PC-3 (cell line): ENCODE results near the gene TJP3. TPM values are rescaled to one million over a fixed set of nuclear protein-coding genes. Genes with fewer than 3 reads are reported as not detected.

Source experiments
- ATAC-seq: fragments of 200-7000 bp; cut with Tn5 transposase; 2 replicates; pipeline ENCODE4 v1.9.1; 2020; ENCODE audit warnings: mild to moderate bottlenecking, moderate library complexity
- BruUV-seq: library from RNA; stranded (reverse); fragments of 400-500 nt; replicated peaks from 2 replicates; lab custom pipeline; 2021; lab: Mats Ljungman, UMichigan
- CTCF ChIA-PET: fragments of 300-600 bp; sonication (Branson Sonifier 250); formaldehyde crosslinking; loops from one replicate; lab custom pipeline; 2022; ENCODE audit warnings: antibody characterized with exemption; lab: Charles Lee
- POLR2A ChIA-PET: fragments of 300-600 bp; sonication (Branson Sonifier 250); formaldehyde crosslinking; loops from one replicate; lab custom pipeline; 2022; ENCODE audit warnings: antibody characterized with exemption; ENCODE audit not compliant: unreplicated experiment; lab: Charles Lee
- DNase-seq: peaks from one replicate; pipeline ENCODE4 v3.0.0-alpha.2; 2015
- H2AFZ ChIP-seq: fragments of 300-600 bp; sonication (generic); 2 replicates; pipeline ENCODE4 v1.6.0; 2016; ENCODE audit warnings: antibody characterized with exemption, low read length
- H3F3A ChIP-seq: fragments of 300-600 bp; sonication (generic); one replicate; pipeline ENCODE4 v1.6.0; 2017; ENCODE audit warnings: antibody characterized with exemption, low read length, control low read depth, mild to moderate bottlenecking; ENCODE audit not compliant: unreplicated experiment
- H3K27ac ChIP-seq: fragments of 300-600 bp; sonication (generic); 2 replicates; pipeline ENCODE4 v1.5.1; 2016; ENCODE audit warnings: mild to moderate bottlenecking, low read length
- H3K27me3 ChIP-seq: fragments of 300-600 bp; sonication (generic); 2 replicates; pipeline ENCODE4 v1.6.1; 2016; ENCODE audit warnings: low read length, mixed read lengths
- H3K36me3 ChIP-seq: fragments of 300-600 bp; sonication (generic); 2 replicates; pipeline ENCODE4 v1.6.1; 2016; ENCODE audit warnings: low read depth, mixed run types, low read length, mixed read lengths
- H3K4me1 ChIP-seq: fragments of 300-600 bp; sonication (generic); 2 replicates; pipeline ENCODE4 v1.5.1; 2016; ENCODE audit warnings: low read length; ENCODE audit not compliant: insufficient read depth
- H3K4me2 ChIP-seq: fragments of 300-600 bp; sonication (generic); 2 replicates; pipeline ENCODE4 v1.6.0; 2016; ENCODE audit warnings: low read length
- H3K4me3 ChIP-seq: fragments of 300-600 bp; sonication (generic); 2 replicates; pipeline ENCODE4 v1.5.1; 2016; ENCODE audit warnings: mild to moderate bottlenecking, low read length, mixed read lengths
- H3K79me2 ChIP-seq: fragments of 300-600 bp; sonication (generic); 2 replicates; pipeline ENCODE4 v1.6.1; 2017; ENCODE audit warnings: low read length, mixed read lengths
- H3K9ac ChIP-seq: fragments of 300-600 bp; sonication (generic); 2 replicates; pipeline ENCODE4 v1.6.0; 2016; ENCODE audit warnings: mild to moderate bottlenecking, low read length
- H3K9me2 ChIP-seq: fragments of 300-600 bp; sonication (generic); replicated peaks from 2 replicates; pipeline ENCODE4 v1.6.1; 2016; ENCODE audit warnings: mixed run types, low read length, mixed read lengths
- H3K9me3 ChIP-seq: fragments of 300-600 bp; sonication (generic); 2 replicates; pipeline ENCODE4 v1.6.1; 2016; ENCODE audit warnings: low read length, mixed read lengths
- H4K20me1 ChIP-seq: fragments of 300-600 bp; sonication (generic); 2 replicates; pipeline ENCODE4 v1.6.1; 2016; ENCODE audit warnings: low read length, mixed read lengths
- EZH2 ChIP-seq: fragments of 300-600 bp; sonication (generic); IDR thresholded peaks from one replicate; pipeline ENCODE4 v1.6.1; 2017; ENCODE audit warnings: antibody characterized with exemption, mild to moderate bottlenecking, low read length; ENCODE audit not compliant: unreplicated experiment
- EZH2phosphoT487 ChIP-seq: fragments of 300-600 bp; sonication (generic); IDR thresholded peaks from 2 replicates; pipeline ENCODE4 v1.6.1; 2018; ENCODE audit warnings: mild to moderate bottlenecking, antibody characterized with exemption, low read length, borderline replicate concordance
- intact Hi-C: fragments of 100-400 bp; cut with micrococcal nuclease; formaldehyde crosslinking; loops from 2 replicates; pipeline ENCODE4 v1.9.0; 2023
- total RNA-seq: library from RNA; depleted of rRNA; stranded (reverse); fragments of >200 nt; gene quantifications from 2 replicates; pipeline ENCODE4 v1.2.3, GENCODE V29; 2014
- TF ChIP-seq, protein P1 (sequence below): fragments of 300-600 bp; sonication (generic); conservative IDR thresholded peaks from 2 replicates; pipeline ENCODE4 v1.5.1; 2017; ENCODE audit warnings: antibody characterized with exemption, low read depth, mild to moderate bottlenecking, low read length

Gene TJP3
- total RNA-seq, 1 experiment from 2014 or later: 11.7 TPM

DNA sequence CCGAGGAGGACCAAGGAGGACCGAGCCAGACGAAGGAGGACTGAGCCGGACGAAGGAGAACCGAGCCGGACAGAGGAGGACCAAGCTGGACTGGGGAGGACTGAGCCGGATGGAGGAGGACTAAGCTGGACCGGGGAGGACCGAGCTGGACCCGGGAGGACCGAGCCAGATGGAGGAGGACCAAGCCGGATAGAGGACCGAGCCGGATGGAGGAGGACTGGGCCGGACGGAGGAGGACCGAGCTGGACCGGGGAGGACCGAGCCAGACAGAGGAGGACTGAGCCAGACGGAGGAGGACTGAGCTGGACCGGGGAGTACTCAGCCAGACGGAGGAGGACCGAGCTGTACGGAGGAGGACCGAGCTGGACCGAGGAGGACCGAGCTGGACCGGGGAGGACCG, 11.1 kb upstream of the TJP3 start:
- intact Hi-C loops: no loop called here
- BruUV-seq: no TSS peak
- Histone ChIP-seq H3K9me2 (no peaks in the 10 kb centered on the region), H3K9me3 (no peaks in the 10 kb centered on the region), H3K36me3 (no peaks in the 10 kb centered on the region), H3K79me2 (peaks cover 44% of the 10 kb centered on the region), H2AFZ (no peak overlapping the region), H3K4me1 (no peaks in the 10 kb centered on the region), H4K20me1 (no peaks in the 10 kb centered on the region), H3K27me3 (no peaks in the 10 kb centered on the region), H3F3A (no peaks in the 10 kb centered on the region), H3K9ac (no peak overlapping the region), H3K4me3 (no peak overlapping the region), H3K4me2 (no peak overlapping the region), H3K27ac (no peak overlapping the region)
- ATAC-seq (no peak), DNase-seq (no peak)
- ChIA-PET POLR2A (no interaction called here), CTCF (no interaction called here)
- TF ChIP-seq, protein P1, sequence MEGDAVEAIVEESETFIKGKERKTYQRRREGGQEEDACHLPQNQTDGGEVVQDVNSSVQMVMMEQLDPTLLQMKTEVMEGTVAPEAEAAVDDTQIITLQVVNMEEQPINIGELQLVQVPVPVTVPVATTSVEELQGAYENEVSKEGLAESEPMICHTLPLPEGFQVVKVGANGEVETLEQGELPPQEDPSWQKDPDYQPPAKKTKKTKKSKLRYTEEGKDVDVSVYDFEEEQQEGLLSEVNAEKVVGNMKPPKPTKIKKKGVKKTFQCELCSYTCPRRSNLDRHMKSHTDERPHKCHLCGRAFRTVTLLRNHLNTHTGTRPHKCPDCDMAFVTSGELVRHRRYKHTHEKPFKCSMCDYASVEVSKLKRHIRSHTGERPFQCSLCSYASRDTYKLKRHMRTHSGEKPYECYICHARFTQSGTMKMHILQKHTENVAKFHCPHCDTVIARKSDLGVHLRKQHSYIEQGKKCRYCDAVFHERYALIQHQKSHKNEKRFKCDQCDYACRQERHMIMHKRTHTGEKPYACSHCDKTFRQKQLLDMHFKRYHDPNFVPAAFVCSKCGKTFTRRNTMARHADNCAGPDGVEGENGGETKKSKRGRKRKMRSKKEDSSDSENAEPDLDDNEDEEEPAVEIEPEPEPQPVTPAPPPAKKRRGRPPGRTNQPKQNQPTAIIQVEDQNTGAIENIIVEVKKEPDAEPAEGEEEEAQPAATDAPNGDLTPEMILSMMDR: no peak
- TF ChIP-seq EZH2phosphoT487 (no peak), EZH2 (no peak)

DNA sequence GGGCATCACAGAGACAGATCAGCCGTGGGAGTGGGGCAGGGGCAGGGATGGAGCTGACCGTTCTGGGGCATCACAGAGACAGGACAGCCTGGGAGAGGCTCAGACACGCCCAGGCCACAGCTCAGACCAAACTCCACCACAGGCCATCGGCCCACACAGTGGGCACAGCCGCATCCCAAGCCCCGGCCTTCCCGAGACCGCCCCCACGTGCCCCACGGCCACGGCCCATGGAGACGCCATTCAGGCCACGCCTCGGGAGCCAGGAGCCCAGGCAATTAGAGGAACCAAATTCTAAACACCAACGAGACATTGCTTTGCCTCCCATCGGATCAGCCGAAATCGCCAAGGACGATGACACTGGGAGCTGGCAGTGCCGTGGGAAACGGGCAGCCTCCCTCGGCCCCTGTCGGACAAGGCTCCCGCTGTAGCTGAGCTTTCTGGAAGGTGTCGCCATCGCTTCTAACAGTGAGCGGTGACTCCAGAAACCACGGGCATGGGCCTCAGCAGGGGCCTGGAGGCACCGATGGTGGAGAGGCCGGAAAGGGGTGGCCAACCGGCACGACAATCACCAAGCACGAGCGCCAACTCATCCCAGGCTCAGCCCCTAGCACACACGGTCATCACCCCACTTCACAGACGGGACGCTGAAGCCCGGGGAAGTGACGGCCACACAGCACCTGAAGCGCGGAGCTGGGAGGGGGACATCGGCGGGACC, 10.4 kb upstream of the TJP3 start:
- Histone ChIP-seq H3K9ac (no peak overlapping the region), H3K4me3 (no peak overlapping the region), H3K27me3 (no peaks in the 10 kb centered on the region), H4K20me1 (no peaks in the 10 kb centered on the region), H3K9me3 (no peaks in the 10 kb centered on the region), H2AFZ (no peak overlapping the region), H3K4me2 (no peak overlapping the region), H3F3A (no peaks in the 10 kb centered on the region), H3K9me2 (no peaks in the 10 kb centered on the region), H3K4me1 (no peaks in the 10 kb centered on the region), H3K27ac (no peak overlapping the region), H3K79me2 (peaks cover 43% of the 10 kb centered on the region), H3K36me3 (no peaks in the 10 kb centered on the region)
- intact Hi-C loops: no loop called here
- no TSS peak for BruUV-seq
- TF ChIP-seq EZH2 (no peak), EZH2phosphoT487 (no peak)
- TF ChIP-seq, protein P1: no peak
- ATAC-seq (no peak), DNase-seq (no peak)
- ChIA-PET CTCF (no interaction called here), POLR2A (no interaction called here)

DNA sequence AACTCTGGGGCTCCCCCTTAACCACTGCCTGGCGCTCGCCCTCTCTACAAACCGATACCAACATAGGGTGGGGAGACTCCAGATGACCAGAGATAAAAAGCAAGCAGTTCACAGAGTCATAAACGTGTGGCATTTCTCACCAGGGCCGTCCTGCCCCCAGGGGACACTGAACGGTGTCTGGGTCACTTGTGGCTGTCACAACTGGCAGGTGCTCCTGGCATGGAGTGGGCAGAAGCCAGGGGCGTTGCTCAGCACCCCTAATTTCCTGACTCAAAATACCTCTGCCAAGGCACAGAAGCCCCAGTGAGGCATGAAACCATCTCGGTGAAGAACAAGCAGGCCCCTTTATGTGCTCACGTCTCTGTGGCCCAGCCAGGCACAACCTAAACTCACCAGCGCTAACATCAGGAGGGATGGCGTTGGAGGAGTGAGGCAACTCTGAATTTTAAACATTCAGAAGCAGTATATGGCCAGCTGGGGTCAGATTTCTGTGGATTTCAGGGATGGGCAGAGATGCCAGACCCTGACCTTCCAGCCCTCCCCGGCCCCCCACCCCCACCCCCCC, 9.7 kb upstream of the TJP3 start:
- DNase-seq (no peak), ATAC-seq (no peak)
- Histone ChIP-seq H3K9me3 (no peaks in the 10 kb centered on the region), H3K27ac (no peak overlapping the region), H3K4me2 (peak overlapping the region; percentile 31; the same call in 1 of the 2 replicates), H3K4me3 (no peak overlapping the region), H3K36me3 (no peaks in the 10 kb centered on the region), H3K4me1 (no peaks in the 10 kb centered on the region), H3K9ac (no peak overlapping the region), H4K20me1 (no peaks in the 10 kb centered on the region), H3K27me3 (no peaks in the 10 kb centered on the region), H3K79me2 (peaks cover 39% of the 10 kb centered on the region), H2AFZ (no peak overlapping the region), H3K9me2 (no peaks in the 10 kb centered on the region), H3F3A (no peaks in the 10 kb centered on the region)
- BruUV-seq: no TSS peak
- CTCF ChIA-PET: no interaction called here
- POLR2A ChIA-PET: no interaction called here
- TF ChIP-seq EZH2 (no peak), EZH2phosphoT487 (no peak)
- TF ChIP-seq, protein P1: no peak
- intact Hi-C loops: no loop called here
